GM18520 (cell line): ENCODE data around the gene SCYGR8.

Source experiments
- ATAC-seq: cut with Tn5 transposase; IDR thresholded peaks from one replicate; pipeline ENCODE4 v1.9.1; 2021; ENCODE audit not compliant: unreplicated experiment

The SCYGR8 gene

DNA sequence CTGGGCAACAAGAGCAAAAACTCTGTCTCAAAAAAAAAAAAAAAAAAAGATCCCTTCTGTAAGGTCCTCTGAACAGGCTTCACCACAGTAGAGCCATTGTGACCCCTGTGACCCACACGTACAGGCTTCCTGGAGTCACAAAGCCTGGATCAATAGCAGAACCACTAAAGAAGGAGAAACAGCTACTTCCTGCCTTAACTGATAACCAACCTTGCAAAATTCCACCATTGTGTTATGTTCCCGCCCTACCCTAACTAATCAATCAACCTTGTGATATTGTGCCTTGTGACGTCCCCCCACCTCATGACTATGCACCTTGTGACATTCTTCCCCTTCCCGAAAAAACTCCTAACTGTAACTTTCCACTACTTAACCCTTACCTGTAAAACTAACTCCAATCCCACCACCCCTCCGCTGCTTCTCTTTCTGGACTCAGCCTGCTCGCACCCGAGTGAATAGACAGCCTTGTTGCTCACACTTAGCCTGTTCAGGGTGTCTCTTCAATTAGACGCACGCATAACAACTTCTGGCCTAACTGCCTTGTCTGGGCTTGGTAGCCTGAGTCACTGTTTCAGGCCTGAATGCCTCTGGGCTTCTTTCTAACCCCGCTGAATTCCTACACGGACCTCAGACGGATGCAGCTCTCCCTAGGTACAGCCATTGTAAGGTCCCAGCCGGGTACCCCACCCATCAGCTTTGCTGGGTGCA lies 13.9 kb downstream of the SCYGR8 start:
- ATAC-seq: no peak

DNA sequence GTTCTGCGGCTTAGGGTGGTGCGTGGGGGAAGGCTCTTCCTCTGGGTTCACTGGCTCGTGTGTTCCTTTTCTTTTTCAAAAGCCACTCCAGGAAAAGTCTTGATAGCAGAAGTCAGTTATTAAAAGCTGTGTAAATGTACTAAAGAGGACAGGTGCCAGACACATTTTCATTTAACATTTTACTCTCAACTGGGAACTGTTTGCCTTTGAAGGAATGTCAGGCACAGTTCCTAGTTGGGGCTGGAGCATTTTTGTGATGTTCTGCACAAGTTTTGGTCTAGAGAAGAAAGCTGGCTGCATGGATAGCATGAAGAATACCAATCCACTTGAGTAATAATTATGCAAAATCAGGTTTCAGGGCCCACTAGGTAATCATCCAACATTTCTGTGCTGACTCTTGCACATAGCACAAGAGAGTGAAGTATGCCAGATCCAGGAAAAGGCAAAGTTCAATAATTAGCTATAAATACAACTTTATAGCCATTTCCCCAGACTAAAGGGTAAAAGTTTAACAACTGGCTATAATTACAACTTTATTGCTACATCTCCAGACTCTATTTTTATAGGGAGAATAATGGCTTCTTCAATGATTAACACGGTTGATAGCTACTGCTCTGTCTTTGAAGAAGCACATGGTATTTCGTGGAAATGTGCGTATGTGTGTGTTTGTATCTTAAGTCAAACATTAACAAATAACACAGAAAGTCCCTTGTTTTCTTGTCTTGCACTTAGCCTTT lies 16.2 kb downstream of the SCYGR8 start:
- ATAC-seq: no peak

- no peak for ATAC-seq
These were observed 20.2 kb downstream of the SCYGR8 start for GRCh38 chr2:227765788-227766372.

- peak; percentile 92 for ATAC-seq
These were observed 20.7 kb downstream of the SCYGR8 start for GRCh38 chr2:227766373-227766883.

DNA sequence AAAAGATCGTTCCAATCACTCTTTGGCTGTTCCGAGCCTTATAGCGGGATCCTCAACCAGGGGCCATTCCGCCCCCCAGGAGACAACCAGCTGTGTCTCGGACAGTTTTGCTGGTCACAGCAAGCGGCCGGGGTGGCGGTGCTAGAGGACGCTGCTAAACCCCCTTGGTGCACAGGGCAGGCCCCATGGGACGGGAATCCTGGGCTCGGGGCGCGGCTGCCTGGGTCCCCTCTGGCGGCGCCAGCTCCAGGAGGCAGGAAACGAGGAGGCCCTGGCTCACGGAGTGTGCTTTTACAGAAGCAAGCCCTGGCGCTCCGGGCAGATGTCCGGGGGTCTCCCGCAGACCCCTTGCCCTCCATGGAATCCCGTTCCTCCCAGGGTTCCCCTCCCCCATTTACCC lies 22.1 kb downstream of the SCYGR8 start:
- ATAC-seq: no peak

DNA sequence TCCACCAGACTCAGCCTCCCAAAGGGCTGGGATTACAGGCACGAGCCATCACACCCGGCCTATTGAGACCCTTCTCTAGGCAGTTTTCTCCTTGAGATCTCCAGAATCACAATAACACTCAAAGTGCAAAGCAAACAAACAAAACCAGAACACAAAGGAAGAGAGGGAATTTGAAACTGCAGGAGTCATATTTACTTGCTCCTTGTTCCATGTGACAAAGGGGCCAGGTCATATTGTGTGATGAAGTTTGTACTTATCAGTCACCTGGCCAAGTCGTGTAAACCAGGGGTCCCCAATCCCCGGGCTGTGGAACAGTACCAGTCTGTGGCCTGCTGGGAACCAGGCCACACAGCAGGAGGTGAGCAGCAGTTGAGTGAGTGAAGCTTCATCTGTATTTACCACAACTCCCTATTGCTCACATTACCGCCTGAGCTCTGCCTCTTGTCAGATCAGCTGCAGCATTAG lies 26.5 kb downstream of the SCYGR8 start:
- ATAC-seq: no peak

DNA sequence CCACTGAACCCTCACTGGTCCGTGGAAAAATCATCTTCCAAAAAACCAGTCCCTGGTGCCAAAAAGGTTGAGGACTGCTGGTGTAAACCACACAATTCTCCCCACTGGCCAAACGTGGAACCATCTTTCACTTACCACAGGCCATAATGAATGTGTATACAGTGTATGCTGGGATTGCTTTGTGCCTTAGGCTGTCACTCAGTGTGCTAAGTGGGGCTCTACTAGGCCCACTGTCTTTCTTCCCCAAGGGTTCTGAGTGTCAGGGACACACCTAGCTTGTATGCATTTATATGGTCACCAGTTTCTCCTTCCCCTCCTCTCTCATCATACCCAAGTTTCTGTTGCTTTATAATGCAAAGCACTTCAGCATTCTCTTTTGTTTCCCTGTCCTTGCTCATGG lies 27.2 kb downstream of the SCYGR8 start:
- no peak for ATAC-seq

DNA sequence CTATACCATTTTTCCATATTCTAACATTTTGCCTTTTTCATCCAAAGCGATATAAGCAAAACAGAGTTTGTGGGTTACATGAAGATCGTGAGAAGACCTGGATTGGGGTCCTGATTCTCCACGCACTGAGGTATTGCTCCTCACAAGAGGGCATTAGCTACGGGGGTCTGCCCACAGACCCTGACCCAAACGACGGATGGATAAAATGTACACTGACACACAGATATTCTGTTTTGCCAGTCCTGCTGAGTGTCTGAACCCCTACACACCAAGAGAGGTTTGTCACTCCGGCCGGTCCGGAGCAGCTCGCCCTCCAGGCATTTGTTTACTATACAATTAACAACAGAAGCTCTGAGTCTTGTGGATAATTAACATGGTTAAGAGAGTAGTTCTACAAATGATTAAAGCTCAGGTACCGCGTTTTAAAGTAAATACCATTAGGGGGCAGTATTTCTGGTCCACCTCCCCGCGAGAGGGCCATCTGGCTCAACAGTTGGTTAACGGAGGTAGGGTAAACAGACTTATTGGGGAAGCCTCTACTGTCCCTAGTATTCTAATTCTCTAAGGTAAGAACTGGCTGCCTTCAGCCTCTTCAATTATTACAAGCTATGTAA lies 28.4 kb downstream of the SCYGR8 start:
- no peak for ATAC-seq

DNA sequence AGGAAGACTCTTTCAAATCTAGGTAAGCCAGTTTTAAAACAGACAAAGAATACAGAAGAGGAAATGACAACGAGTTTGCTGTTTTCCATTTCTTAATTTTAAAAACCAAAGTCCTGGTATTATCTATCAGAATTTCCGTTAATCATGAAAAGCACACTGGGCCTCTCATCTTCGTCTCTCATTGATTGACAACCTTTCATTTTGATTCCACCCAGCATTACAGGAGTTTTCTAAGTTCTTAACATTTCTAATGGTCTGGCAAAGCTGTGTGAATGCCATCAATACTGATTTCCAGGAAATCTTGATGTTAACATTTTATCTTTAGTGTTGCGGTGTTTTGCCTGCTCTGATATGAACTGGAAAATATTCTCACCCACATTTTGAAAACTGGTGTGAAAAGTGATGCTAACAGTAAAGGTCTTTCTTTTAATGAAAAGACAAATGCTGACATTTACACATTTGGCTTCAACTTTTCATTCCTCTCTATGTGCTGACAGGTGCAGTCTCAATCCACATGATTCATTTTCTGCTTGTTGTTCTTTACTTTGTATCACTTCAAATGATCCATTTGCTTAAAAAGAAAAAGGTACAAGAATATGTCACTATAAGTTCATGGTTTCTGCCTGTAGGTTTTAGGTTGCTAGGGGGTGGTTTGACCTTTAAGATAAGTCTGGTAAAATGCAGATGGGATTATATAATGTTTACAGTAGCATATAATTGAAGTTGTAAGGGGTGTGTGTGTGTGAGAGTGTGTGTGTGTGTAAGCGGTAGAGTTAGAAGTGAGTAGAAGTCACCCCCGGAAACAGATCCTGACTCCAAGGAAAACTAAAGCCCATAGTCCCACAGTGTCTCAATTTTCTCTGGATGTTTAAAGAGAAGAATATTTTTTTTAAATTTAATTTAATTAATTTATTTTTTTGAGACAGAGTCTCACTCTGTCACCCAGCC lies 29.5 kb downstream of the SCYGR8 start:
- ATAC-seq: no peak

DNA sequence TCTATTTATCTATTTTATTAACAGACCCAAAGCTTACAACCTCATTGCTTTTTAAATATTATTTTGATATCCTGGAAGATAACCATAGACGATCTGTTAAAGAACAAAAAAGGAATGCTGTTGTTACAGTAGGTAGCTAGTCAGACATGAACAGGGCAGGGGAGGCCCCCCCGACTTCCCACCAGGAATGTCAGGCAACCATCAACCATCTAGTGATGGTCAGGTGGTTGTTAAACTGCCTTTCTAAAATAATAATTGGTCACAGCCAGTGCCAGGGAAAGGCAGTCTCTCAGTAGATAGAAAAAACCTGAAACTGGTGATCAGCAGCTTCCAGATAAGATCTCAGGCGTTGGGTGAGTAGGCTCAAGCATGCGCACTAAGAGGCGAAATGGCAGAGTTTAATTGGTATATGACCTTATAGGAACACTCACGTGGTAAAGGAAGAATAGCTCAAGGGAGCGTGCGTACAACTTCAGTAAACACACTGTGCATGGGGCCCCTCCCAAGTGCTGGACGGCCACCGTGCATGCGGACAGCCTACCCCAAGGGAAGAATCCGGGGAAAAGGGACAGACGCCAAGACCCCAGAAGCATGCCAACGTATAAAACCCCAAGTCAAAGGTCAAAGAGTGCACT lies 35.4 kb downstream of the SCYGR8 start:
- ATAC-seq: no peak

DNA sequence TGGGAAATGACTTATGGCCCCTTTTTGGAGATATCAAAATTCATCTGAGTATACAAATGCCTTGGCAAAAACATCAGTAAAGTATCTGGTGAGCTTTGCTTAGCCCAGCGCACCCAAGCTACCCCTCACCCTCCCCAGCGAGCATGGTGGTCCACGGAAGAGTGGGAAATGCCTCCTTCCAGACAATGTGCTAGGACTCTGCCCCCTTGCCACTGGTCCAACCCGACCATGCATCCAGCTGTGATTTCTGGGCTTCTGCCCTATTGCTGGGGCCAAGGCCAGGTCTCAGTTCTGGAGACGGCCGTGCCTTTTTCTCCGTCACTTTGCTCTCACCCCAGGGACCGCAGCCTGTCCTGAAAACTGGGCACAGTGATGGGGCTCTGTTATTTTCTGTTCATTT lies 36.1 kb downstream of the SCYGR8 start:
- ATAC-seq: no peak

GRCh38 chr2:227782804-227783203 lies 37.1 kb downstream of the SCYGR8 start:
- peak; percentile 51 for ATAC-seq

GRCh38 chr2:227783404-227784138 lies 37.9 kb downstream of the SCYGR8 start:
- ATAC-seq: peak; percentile 98

DNA sequence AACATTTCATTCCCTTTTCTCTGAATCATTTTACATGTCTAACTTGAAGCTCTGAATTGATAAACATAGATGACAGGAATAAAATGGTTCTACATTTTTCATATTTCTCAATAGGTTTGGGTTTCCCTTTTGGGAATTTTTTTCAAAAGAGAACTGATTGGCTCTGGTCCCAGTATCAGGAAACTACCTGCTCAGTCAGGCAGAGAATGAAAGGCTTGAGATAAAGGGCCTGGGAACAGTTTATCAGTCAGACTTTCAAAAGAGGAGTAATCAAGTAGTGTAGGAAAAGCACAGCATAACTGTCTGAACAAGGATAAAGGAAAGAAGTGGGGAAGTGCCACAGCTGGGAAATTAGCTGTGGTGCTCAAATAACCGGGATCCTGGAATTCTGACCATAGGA lies 39.6 kb downstream of the SCYGR8 start:
- no peak for ATAC-seq

DNA sequence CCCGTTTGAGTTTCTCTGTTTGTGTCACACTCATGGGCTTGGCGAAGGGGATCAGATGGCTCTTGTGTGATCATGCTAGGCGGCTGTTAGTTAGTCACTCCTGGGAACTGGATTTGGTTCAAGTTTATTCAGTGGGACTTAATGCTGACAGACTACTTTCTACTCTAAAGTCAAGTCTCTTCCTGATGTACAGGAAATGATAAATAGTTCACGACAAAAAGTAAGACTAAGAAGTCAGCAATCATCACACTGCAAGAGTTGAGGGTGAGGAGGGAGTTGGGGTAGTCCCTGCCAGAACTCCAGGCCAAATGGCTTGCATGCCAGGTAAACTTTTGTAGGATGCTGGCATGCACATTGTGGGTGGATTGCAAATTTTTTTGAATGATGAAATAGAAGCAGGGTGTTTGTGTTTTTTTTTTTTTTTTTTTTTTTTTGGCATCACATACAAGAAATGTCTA lies 42.9 kb downstream of the SCYGR8 start:
- no peak for ATAC-seq

DNA sequence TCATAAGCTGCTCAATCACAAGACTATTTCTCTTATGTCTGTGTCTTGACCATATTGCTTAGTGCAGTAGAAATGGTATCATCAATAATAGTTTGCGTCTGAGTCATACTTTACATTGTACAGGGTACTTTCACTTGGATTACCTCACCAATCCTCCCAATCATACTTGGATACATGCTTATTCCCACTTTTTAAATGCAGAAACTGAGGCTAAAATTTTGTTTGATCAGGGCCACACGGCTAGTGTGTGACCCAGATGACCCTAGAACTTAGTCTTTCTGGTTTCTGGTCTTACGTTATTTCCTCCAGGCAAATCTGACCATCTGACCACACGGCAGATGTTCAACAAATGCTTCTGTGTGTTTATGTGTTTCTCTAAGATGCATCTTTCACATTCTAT lies 44.1 kb downstream of the SCYGR8 start:
- ATAC-seq: peak; percentile 81

GRCh38 chr2:227793148-227793712 lies 47.5 kb downstream of the SCYGR8 start:
- ATAC-seq: no peak
